Measurements from ENCODE around the gene ZNF277.

ZNF277 gene

GRCh38 chr7:112238330-112238729 lies 31.8 kb downstream of the ZNF277 start (continued):
- TF ChIP-seq ZBTB49 (tag by site-specific recombination; IDR thresholded peaks at IDR 0.05; ENCODE audit: low read depth) = no peak
- no peak for TF ChIP-seq GLI2 (tag by site-specific recombination; IDR thresholded peaks at IDR 0.05; ENCODE audit: borderline replicate concordance, low read depth)
- TF ChIP-seq HOXD13 (CRISPR knock-in tag; IDR thresholded peaks at IDR 0.05; ENCODE audit: borderline replicate concordance) = no peak
- no peak for TF ChIP-seq ZNF112 (tag by site-specific recombination; IDR thresholded peaks at IDR 0.05)
- no peak for TF ChIP-seq ZNF350 (tag by site-specific recombination; IDR thresholded peaks at IDR 0.05)
- TF ChIP-seq KLF16 (tag by site-specific recombination; IDR thresholded peaks at IDR 0.05) = no peak
- no peak for TF ChIP-seq BCL11B (tag by site-specific recombination; IDR thresholded peaks at IDR 0.05; ENCODE audit: low read depth)
- TF ChIP-seq ZNF560 (tag by site-specific recombination; IDR thresholded peaks at IDR 0.05; ENCODE audit: borderline replicate concordance) = no peak
- no peak for TF ChIP-seq ZNF692 (tag by site-specific recombination; IDR thresholded peaks at IDR 0.05)
- no peak for TF ChIP-seq ZNF660 (tag by site-specific recombination; IDR thresholded peaks at IDR 0.05)

- Histone ChIP-seq H3K4me1 (ENCODE audit: control insufficient read depth, insufficient read depth, low read length) (0 out of 2 replicates have a peak, but pooled peaks cover 7% of the 10 kb centered on the region), H3K36me3 (ENCODE audit: control insufficient read depth in 2 of 2, insufficient read depth in 1 of 2, low read length in 2 of 2) (no peaks in the 10 kb centered on the region), H3K9me3 (ENCODE audit: control insufficient read depth, insufficient read depth, low read depth, low read length) (no peaks in the 10 kb centered on the region), H3K4me3 (ENCODE audit: low read depth, low read length) (no peak overlapping the region), H3K27ac (ENCODE audit: extremely low read depth, low read depth, low read length) (no peak overlapping the region)
- ChIA-PET CTCF (no interaction called here), POLR2A (no interaction called here)
- no peak for TF ChIP-seq ZNF560 (tag by site-specific recombination; IDR thresholded peaks at IDR 0.05; ENCODE audit: borderline replicate concordance)
- TF ChIP-seq SETDB1 (IDR thresholded peaks at IDR 0.05; ENCODE audit: insufficient read length, low read length) = no peak
- no peak for TF ChIP-seq ZBTB44 (tag by site-specific recombination; IDR thresholded peaks at IDR 0.05)
- TF ChIP-seq ZNF549 (tag by site-specific recombination; IDR thresholded peaks at IDR 0.05) = no peak
- TF ChIP-seq ZNF274 (IDR thresholded peaks at IDR 0.05; ENCODE audit: low read length) = no peak
- TF ChIP-seq ZNF274 (tag by site-specific recombination; IDR thresholded peaks at IDR 0.05; ENCODE audit: borderline replicate concordance) = no peak
- no peak for TF ChIP-seq ZNF585B (tag by site-specific recombination; IDR thresholded peaks at IDR 0.05)
- TF ChIP-seq ZNF624 (tag by site-specific recombination; IDR thresholded peaks at IDR 0.05) = no peak
- TF ChIP-seq ZNF391 (tag by site-specific recombination; IDR thresholded peaks at IDR 0.05; ENCODE audit: borderline replicate concordance, low read depth) = no peak
- TF ChIP-seq ZNF626 (tag by site-specific recombination; IDR thresholded peaks at IDR 0.05) = no peak
- no peak for TF ChIP-seq PRDM2 (tag by site-specific recombination; IDR thresholded peaks at IDR 0.05; ENCODE audit: borderline replicate concordance)
- TF ChIP-seq ZBTB8A (tag by site-specific recombination; IDR thresholded peaks at IDR 0.05) = no peak
- no peak for TF ChIP-seq ZNF354C (tag by site-specific recombination; IDR thresholded peaks at IDR 0.05; ENCODE audit: borderline replicate concordance, low read depth)
- no peak for TF ChIP-seq ZBTB20 (tag by site-specific recombination; IDR thresholded peaks at IDR 0.05)
- TF ChIP-seq ZBTB7A (tag by site-specific recombination; IDR thresholded peaks at IDR 0.05; ENCODE audit: low read depth) = no peak
- TF ChIP-seq ZNF629 (tag by site-specific recombination; IDR thresholded peaks at IDR 0.05) = no peak
- no peak for TF ChIP-seq ZNF23 (tag by site-specific recombination; IDR thresholded peaks at IDR 0.05; ENCODE audit: borderline replicate concordance)
Measured at GRCh38 chr7:112238852-112239610, 32.5 kb downstream of the ZNF277 start.
